Measurements from ENCODE around the gene ANKRD11. TPM values are rescaled to one million over a fixed set of nuclear protein-coding genes. Genes with fewer than 3 reads are reported as not detected.

ANKRD11 gene
- total RNA-seq, 1 donor from 2014 or later: 63.8 TPM

GRCh38 chr16:89534252-89534756 is 43.9 kb upstream of the ANKRD11 start:
- peaks cover 21% of the 10 kb centered on the region for H3K4me1 ChIP-seq
- TF ChIP-seq CTCF (IDR thresholded peaks at IDR 0.05; ENCODE audit: borderline replicate concordance): no peak
- intact Hi-C loops (cut with micrococcal nuclease): no loop called here
- DNase-seq: no peak
- H3K27me3 ChIP-seq (ENCODE audit: low read depth): no peaks in the 10 kb centered on the region
- peak overlapping the region; percentile 47 for H3K27ac ChIP-seq (replicated peaks)
- peaks cover 78% of the 10 kb centered on the region for H3K36me3 ChIP-seq
- no peak overlapping the region for H3K4me3 ChIP-seq
- H3K9me3 ChIP-seq (replicated peaks): no peaks in the 10 kb centered on the region

GRCh38 chr16:89531821-89532526 is 41.6 kb upstream of the ANKRD11 start:
- no peaks in the 10 kb centered on the region for H3K27me3 ChIP-seq (ENCODE audit: low read depth)
- intact Hi-C loops (cut with micrococcal nuclease): no loop called here

GRCh38 chr16:89530401-89531381 is 40.3 kb upstream of the ANKRD11 start:
- Histone ChIP-seq H3K27me3 (ENCODE audit: low read depth) (no peaks in the 10 kb centered on the region), H3K4me3 (no peak overlapping the region), H3K27ac (replicated peaks) (no peak overlapping the region), H3K9me3 (replicated peaks) (no peaks in the 10 kb centered on the region), H3K4me1 (peaks cover 26% of the 10 kb centered on the region), H3K36me3 (peaks cover 91% of the 10 kb centered on the region)
- no peak for DNase-seq
- TF ChIP-seq CTCF (IDR thresholded peaks at IDR 0.05; ENCODE audit: borderline replicate concordance): no peak
- intact Hi-C loops (cut with micrococcal nuclease): no loop called here

More at GRCh38 chr16:89531821-89532526, 41.6 kb upstream of the ANKRD11 start:
- H3K36me3 ChIP-seq: peaks cover 82% of the 10 kb centered on the region
- no peak overlapping the region for H3K4me3 ChIP-seq
- no peaks in the 10 kb centered on the region for H3K9me3 ChIP-seq (replicated peaks)
- no peak for DNase-seq
- TF ChIP-seq CTCF (IDR thresholded peaks at IDR 0.05; ENCODE audit: borderline replicate concordance): no peak
- H3K27ac ChIP-seq (replicated peaks): peak overlapping the region; percentile 17
- peaks cover 21% of the 10 kb centered on the region for H3K4me1 ChIP-seq

GRCh38 chr16:89529097-89529496 is 38.7 kb upstream of the ANKRD11 start:
- no peak for DNase-seq
- H3K9me3 ChIP-seq (replicated peaks): no peaks in the 10 kb centered on the region
- peaks cover 93% of the 10 kb centered on the region for H3K36me3 ChIP-seq
- H3K4me3 ChIP-seq: no peak overlapping the region
- H3K4me1 ChIP-seq: peaks cover 26% of the 10 kb centered on the region
- no peak for TF ChIP-seq CTCF (IDR thresholded peaks at IDR 0.05; ENCODE audit: borderline replicate concordance)
- no peak overlapping the region for H3K27ac ChIP-seq (replicated peaks)
- intact Hi-C loops (cut with micrococcal nuclease): no loop called here
- H3K27me3 ChIP-seq (ENCODE audit: low read depth): no peaks in the 10 kb centered on the region

GRCh38 chr16:89525146-89525913 is 35.0 kb upstream of the ANKRD11 start:
- TF ChIP-seq CTCF (IDR thresholded peaks at IDR 0.05; ENCODE audit: borderline replicate concordance): no peak
- Histone ChIP-seq H3K4me3 (peak overlapping the region; percentile 5), H3K27me3 (ENCODE audit: low read depth) (no peaks in the 10 kb centered on the region), H3K36me3 (peaks cover 93% of the 10 kb centered on the region), H3K27ac (replicated peaks) (peak overlapping the region; percentile 85), H3K9me3 (replicated peaks) (no peaks in the 10 kb centered on the region), H3K4me1 (peaks cover 31% of the 10 kb centered on the region)
- peak; percentile 54 for DNase-seq
- intact Hi-C loops (cut with micrococcal nuclease): no loop called here
